HG03064 (cell line): Measurements from ENCODE around the gene SH2D3C.
"Not testable (repeated sequence)": the region's sequence is repeated elsewhere in the genome, so short reads cannot be mapped to it uniquely, and the experiment has no call there.

Source experiments
- ATAC-seq: cut with Tn5 transposase; IDR thresholded peaks from one replicate; pipeline ENCODE4 v1.9.1; 2021; ENCODE audit warnings: low read depth; ENCODE audit not compliant: unreplicated experiment

SH2D3C gene

GRCh38 chr9:127785933-127786772 is 7.7 kb upstream of the SH2D3C start, which contains the start of gene CDK9:
Gene CDK9 (plus strand): TSS chr9:127786034. CDS start chr9:127786149, 115 bp downstream.
- ATAC-seq, result peak; percentile 56

- ATAC-seq, result peak; percentile 40
Observed at GRCh38 chr9:127785023-127785932, 6.8 kb upstream of the SH2D3C start.

GRCh38 chr9:127783111-127784008 is 4.9 kb upstream of the SH2D3C start:
- ATAC-seq, result no peak

DNA sequence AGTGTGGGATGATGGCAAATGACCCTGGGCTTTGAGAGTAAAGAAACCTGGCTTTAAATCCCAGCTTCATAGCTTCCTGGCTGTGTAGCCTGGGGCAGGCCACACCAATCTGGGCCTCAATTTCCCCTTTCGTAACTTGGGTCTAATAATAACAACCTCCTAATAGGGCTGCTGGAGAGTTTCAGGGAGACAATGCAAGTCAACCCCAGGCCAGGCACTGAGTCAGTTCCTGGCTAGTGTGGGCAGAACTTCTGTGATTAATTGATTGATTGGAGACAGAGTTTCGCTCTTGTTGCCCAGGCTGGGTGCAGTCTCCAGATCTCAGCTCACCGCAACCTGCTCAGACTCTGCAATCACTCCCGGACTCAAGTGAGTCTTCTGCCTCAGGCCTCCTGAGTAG is 3.3 kb upstream of the SH2D3C start:
- ATAC-seq, result no peak

DNA sequence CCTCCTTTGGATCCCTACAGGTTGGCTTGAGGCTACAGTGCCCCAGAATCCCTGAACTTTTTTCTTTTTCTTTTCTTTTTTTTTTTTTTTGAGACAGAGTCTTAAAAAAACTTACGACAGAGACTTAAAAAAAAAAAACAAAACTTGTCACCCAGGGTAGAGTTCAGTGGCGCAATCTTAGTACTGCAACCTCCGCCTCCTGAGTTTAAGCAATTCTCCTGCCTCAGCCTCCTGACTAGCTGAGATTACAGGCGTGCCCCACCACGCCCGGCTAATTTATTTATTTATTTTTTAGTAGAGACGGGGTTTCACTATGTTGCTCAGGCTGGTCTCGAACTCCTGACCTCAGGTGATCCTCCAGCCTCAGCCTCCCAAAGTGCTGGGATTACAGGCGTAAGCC is 2.4 kb upstream of the SH2D3C start:
- not testable (repeated sequence) for ATAC-seq

- no peak for ATAC-seq
Observed at GRCh38 chr9:127780126-127780885, 1.8 kb upstream of the SH2D3C start.

DNA sequence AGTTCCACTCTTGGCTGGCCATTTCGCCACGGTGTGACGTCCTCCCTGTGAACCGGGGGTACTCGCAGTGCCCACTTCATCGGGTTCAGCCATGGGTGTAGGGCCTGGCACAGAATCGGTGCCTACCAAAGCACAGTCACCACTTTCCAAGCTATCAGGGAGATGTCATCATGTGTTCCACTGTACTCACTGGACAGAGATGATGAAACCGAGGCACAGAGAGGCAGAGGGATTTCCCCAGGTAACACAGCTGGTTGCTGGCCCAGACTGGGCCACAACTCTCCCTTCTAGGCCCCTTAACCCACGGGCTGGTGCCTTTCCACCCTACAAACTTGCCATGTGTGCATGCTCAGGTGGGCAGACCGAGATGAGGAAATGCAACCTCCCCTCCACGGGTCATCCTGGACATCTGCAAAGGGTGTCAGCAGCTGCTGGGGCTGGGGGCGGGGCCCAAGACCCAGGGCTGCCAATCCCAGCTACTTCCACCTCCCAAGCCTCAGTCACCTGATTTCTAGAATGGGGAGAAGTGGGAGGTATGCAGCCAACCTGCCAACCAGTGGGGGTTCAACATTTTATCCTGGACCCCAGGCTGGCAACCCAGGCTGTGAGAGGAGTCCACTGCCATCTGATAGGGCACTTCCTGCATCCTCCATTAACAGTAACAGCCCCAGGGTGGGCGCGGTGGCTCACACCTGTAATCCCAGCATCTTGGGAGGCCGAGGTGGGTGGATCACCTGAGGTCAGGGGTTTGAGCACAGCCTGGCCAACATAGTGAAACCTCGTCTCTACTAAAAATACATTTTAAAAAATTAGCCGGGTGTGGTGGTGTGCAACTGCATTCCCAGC is 893 bp upstream of the SH2D3C start:
- peak; percentile 35 for ATAC-seq

GRCh38 chr9:127777368-127777980 is 992 bp downstream of the SH2D3C start:
- ATAC-seq, result no peak

GRCh38 chr9:127776924-127777289 is 1.6 kb downstream of the SH2D3C start:
- no peak for ATAC-seq

DNA sequence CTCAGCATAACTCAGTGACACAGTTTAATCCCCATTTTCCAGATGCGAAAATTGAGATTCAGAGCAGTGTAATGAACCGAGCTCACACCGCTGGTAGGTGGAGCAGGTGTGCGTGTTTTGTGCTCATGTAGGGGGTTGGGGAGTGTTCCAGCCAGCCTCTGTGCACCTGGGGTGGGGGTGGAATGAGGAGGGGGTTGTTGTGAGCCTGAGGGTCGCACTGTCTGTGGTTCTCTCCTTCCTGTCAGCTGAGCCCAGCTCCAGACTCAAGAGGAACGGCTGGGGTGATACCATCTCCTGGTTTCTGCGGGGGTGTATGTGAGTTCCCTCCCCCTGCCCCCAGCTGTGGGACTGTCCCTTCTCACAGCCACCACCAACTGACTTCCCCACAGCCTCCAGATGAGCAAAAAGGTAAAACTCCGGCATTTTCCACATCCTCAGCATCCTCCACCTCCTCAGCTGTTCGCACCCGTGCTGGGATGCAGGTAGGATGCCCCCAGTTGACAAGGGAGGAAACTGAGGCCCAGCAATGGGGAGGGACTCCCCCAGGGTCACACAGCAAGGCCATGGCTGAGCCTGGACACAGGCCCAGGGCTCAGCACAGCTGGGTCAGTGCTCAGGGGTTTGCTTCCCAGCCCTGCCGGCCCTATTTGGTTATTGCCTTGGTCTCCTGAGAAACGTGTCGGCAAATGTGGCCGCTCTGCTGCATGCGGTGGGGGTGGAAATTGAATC is 2.1 kb downstream of the SH2D3C start:
- no peak for ATAC-seq

GRCh38 chr9:127773981-127774380 is 4.5 kb downstream of the SH2D3C start:
- ATAC-seq, result no peak

DNA sequence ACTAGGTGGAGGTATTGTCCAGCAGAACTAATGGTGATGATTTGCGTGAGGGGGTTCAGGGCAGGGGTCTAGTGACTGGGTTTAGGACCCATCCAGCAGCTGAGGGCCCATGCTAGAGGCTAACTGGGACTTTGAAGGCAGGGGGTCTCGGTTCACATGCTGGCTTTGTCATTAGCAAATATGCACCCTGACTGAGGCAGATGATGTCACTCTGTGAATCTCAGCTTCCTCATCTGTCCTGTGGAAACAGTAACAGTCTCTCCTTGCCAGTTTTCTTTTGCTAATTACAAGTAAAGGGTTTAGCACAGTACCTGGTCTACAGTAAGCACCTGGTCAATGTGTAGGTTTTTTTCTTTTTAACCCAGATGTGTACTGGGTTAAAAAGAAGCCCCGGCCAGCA is 5.2 kb downstream of the SH2D3C start:
- no peak for ATAC-seq

DNA sequence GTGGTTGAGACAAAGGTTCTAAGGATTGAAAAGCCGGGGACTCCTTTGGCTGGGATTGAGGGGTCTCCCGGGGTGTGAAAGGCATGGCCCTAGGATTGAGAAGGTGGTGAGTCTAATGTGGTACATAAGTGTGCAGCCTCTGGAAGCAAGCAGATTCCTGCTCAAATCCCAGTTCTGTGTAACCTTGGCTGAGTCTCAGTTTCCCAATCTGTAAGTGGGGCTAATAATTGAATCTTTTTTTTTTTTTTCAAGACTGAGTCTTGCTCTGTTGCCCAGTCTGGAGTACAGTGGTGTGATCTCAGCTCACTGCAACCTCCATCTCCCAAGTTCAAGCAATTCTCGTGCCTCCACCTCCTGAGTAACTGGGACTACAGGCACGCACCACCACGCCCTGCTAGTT is 5.9 kb downstream of the SH2D3C start:
- no peak for ATAC-seq

DNA sequence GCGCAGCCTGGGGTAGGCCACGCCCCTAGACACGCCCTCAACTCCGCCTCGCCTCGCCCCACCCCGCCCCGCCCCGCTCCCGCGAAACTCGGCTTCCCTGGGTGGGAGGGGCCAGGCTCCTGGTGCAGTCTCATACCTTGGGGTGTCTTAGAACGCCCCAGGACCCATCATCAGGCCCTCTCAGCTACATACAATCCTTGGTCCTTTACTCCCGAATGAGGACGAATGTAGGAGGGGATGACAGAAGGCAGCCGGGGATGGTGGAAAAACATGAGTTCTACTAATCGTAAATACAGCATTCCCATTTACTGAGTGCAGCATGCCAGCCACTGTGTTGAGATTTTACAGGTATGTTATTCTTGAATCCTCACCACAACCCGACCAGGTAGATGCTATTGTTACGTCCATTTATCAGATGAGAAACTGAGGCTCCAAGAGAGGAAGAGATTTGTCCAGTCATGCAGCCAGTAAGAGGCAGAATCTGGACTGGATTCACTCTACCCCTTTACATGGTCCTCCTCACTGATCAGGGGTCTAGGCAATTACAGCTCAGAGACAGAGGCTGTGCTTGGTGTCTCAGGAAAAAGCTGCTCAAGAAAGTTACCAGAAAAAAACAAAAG is 6.8 kb downstream of the SH2D3C start:
- ATAC-seq, result no peak

DNA sequence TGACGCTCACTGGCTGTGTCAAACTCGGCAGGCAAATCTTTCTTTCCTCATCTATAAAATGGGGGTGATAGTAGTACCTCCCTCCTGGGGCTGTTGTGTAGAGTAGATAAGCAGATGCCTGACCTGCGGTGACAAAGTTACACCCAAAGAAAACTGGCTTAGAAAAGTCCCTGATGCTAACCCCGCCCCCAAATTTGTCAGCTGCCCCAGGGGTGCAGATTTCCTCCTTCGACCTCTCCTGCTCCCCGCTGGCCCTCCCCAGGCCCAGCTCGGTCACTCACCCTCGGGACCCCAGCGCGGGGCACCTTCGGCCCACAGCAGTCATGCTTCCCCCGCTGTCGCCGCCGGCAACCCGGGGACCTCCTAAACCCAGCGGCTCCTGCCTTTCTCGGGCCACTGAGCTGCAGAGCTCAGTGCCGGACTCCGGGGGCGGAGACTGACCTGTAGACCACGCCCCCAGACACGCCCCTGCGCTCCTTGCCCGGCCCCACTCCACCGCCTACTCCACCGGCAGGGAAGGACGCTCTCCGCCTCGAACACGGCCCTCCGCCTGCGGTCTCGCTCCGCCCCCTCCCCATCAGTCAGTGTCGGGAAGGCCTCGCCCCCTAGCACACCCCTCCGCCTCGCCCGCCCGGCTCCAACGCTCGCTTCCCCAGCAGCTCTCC is 7.4 kb downstream of the SH2D3C start:
- ATAC-seq, result peak; percentile 85

DNA sequence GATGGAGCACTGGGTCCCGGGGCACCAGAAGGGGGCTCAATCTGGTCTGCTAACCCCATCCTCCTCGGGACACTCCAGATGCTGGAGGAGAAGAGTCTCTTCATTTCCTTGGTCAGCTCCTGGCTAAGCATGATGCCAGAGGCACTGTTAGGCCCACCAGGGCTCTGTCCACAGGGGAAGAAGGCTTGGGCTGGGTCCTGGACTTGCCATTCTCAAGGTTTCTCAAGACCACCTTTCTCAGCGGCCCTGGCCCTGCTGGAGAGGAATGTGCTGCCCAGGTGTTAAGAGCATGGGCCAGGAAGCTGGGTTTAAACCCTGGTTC is 7.9 kb downstream of the SH2D3C start:
- no peak for ATAC-seq
